NK-92 (cell line): Measurements from ENCODE around the gene TMEM184B.

Experiments
- DNase-seq: peaks from one replicate; lab custom pipeline; 2025; ENCODE audit not compliant: unreplicated experiment; lab: John Stamatoyannopoulos, UW

Gene TMEM184B

GRCh38 chr22:38282397-38282796 is 9.6 kb upstream of the TMEM184B start:
- no peak for DNase-seq

- DNase-seq = no peak
Observed at GRCh38 chr22:38276166-38276565, 3.4 kb upstream of the TMEM184B start.

DNA sequence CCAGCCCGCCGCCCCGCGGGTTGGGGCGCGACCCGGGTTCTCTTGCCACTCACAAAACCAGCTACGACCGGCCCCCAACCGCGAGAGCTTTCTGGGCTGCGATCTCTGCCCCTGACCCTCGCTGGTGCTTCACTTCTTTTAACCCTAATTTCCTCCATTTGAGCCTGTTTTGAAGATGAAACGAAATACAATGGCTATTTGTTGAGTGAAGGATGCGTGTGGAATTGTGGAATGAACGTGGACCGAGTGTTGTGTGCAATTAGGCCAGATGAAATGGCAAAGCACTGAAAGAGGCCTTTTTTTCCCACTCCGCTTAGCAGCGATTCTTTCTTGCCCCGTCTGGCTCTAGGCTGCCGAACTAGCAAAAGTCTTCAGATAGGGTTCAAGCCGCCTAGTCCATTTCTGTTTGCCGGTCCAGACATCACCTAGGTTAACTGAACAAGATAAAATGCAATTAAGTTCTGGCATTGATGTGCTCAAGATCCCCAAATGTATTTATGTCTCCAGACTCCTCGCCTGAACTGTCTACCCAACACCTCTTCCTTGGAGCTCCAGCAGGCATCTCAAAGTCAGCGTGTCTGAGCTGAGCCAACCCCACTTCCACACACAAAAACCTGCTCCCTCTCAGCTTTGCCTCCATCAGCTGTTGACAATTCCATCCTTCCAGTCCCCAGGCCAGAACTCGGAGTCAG is 471 bp upstream of the TMEM184B start:
- no peak for DNase-seq

- DNase-seq = no peak
Observed at GRCh38 chr22:38271927-38272372, 860 bp downstream of the TMEM184B start.

- DNase-seq = no peak
Observed at GRCh38 chr22:38271101-38271500, 1.7 kb downstream of the TMEM184B start.

GRCh38 chr22:38270091-38270992 is 2.5 kb downstream of the TMEM184B start:
- no peak for DNase-seq

- no peak for DNase-seq
Observed at GRCh38 chr22:38269466-38269865, 3.3 kb downstream of the TMEM184B start.

- DNase-seq = no peak
Observed at GRCh38 chr22:38267086-38267485, 5.7 kb downstream of the TMEM184B start.

GRCh38 chr22:38266120-38266519 is 6.7 kb downstream of the TMEM184B start:
- no peak for DNase-seq

GRCh38 chr22:38264322-38264843 is 8.4 kb downstream of the TMEM184B start:
- DNase-seq = no peak

GRCh38 chr22:38262051-38262795 is 10.6 kb downstream of the TMEM184B start:
- DNase-seq = no peak

DNA sequence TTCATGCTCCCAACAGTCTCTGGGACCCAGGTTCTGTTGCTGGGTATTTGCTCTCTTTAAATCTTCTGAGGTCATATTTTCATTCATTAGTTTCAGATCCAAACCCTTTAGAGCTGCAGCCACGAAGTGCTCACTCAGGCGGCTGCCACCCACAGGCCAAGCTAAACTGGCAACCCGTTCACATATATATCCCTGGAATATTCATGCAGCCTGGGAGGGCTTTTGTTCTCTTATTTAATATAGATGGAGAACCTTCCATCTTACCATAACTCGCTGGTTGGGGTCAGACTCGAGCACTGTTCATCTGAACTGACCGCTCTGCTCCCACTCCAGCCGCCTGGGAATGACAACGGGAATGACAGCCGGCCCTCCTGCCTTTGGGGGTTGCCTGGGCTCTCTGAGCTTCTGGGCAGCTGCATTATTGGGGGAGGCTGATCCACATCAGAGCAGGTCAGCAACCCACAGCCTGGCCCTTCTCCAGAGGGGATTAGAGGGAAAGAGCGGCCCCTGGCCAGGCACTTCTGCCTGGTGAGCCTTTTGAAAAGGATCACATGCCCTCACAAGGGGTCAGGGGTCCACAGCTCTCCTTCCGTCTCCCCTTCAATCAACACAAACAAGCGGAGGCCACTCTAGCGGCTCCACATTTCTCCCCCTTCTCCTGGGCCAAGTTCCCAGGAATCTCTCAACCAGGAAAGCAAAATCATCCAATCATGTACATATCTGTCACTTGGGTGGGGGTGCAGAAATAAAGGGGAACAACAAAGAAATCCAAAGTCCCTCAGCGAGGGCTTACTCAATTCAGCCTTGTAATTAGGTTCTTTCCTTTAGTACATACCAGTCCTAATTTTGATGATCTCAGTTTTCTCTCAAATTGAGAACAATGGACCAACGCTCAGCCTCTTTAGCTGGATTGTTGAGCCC is 11.8 kb downstream of the TMEM184B start:
- DNase-seq = no peak

GRCh38 chr22:38259370-38259769 is 13.4 kb downstream of the TMEM184B start:
- no peak for DNase-seq

- DNase-seq = no peak
Observed at GRCh38 chr22:38258895-38259294, 13.9 kb downstream of the TMEM184B start.

DNA sequence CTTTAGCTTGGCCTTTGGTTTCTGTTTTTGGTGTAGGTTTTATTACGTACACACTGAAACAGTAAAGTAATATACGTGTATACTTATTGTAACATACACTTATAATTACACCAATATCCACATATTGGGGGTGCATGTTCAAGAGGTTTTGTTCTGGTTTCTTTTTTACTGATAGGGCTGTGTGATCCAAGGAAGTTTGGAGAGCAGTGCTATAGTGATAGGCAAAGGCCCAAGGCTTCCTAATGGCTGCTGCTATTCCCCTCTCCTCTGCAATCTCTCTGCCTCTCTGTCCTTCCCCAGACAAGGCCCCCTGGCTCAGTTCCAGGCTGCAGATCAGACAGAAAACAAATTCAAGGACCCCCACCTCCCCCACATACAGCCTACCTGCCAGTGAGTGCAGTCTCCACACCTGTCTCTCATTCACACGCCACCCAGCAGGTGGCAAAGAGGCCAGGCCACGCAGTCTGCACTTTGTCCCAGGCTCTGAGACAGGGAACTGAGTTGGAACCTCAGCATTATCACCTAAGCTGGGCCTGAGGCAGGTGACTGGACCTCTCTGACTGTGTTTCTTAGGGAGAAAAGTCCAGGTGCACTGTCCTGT is 15.1 kb downstream of the TMEM184B start:
- DNase-seq = no peak

- DNase-seq = no peak
Observed at GRCh38 chr22:38257181-38257580, 15.6 kb downstream of the TMEM184B start.

- DNase-seq = no peak
Observed at GRCh38 chr22:38255697-38256096, 17.1 kb downstream of the TMEM184B start.

DNA sequence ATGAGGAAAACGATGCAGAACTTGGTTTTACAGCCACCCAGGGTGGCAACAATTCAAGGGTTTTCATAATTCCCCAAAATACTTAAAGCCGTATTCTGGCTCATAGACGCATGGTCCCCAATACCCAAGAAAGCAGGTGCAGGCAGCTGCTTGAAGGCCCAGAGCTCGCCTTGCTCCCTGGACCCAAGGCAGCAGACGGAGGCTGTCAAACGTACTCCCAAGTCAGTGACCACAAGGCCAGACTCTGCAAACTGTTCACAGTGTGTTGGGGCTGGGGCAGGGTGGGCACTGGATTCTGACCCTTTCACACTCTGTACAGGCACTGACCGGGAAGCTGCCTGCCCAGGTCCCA is 21.5 kb downstream of the TMEM184B start:
- no peak for DNase-seq

GRCh38 chr22:38250643-38251340 is 22.0 kb downstream of the TMEM184B start:
- no peak for DNase-seq
